SKM-1 treated with dmso at 0.1 percent for 144 hours (cell line): ENCODE measurements around the gene SYT14.
"Not testable (repeated sequence)": the region's sequence is repeated elsewhere in the genome, so short reads cannot be mapped to it uniquely, and the experiment has no call there.

Source experiments
- DNase-seq: peaks from one replicate; lab custom pipeline; 2025; ENCODE audit not compliant: unreplicated experiment; lab: John Stamatoyannopoulos, UW

Gene SYT14

GRCh38 chr1:210196266-210196665 lies 258.2 kb downstream of the SYT14 start:
- DNase-seq, result not testable (repeated sequence)

- no peak for DNase-seq
These were observed 260.8 kb downstream of the SYT14 start for GRCh38 chr1:210198840-210199239.

GRCh38 chr1:210200124-210200736 lies 262.2 kb downstream of the SYT14 start:
- no peak for DNase-seq

GRCh38 chr1:210201681-210202080 lies 263.7 kb downstream of the SYT14 start:
- DNase-seq, result no peak

GRCh38 chr1:210207597-210208450 lies 269.8 kb downstream of the SYT14 start:
- DNase-seq, result no peak

- DNase-seq, result no peak
These were observed 275.3 kb downstream of the SYT14 start for GRCh38 chr1:210213335-210213734.

GRCh38 chr1:210214573-210215409 lies 276.8 kb downstream of the SYT14 start:
- DNase-seq, result no peak

- DNase-seq, result no peak
These were observed 279.5 kb downstream of the SYT14 start for GRCh38 chr1:210217482-210217881.

- DNase-seq, result no peak
These were observed 280.0 kb downstream of the SYT14 start for GRCh38 chr1:210218047-210218446.
